ENCODE results near the gene GEMIN4. TPM values are rescaled to one million over a fixed set of nuclear protein-coding genes. Genes with fewer than 3 reads are reported as not detected.

The GEMIN4 gene
- total RNA-seq, 1 donor from 2014 or later = 35.8 TPM

GRCh38 chr17:725084-725483 is 27.0 kb downstream of the GEMIN4 start:
- Mint-ChIP-seq H3K9me3 (no peaks in the 10 kb centered on the region), H3K27me3 (ENCODE audit: low read depth) (peaks cover 11% of the 10 kb centered on the region), H3K4me3 (no peak overlapping the region), H3K27ac (no peak overlapping the region), H3K36me3 (no peaks in the 10 kb centered on the region), H3K4me1 (no peaks in the 10 kb centered on the region)
- TF ChIP-seq, protein P1, sequence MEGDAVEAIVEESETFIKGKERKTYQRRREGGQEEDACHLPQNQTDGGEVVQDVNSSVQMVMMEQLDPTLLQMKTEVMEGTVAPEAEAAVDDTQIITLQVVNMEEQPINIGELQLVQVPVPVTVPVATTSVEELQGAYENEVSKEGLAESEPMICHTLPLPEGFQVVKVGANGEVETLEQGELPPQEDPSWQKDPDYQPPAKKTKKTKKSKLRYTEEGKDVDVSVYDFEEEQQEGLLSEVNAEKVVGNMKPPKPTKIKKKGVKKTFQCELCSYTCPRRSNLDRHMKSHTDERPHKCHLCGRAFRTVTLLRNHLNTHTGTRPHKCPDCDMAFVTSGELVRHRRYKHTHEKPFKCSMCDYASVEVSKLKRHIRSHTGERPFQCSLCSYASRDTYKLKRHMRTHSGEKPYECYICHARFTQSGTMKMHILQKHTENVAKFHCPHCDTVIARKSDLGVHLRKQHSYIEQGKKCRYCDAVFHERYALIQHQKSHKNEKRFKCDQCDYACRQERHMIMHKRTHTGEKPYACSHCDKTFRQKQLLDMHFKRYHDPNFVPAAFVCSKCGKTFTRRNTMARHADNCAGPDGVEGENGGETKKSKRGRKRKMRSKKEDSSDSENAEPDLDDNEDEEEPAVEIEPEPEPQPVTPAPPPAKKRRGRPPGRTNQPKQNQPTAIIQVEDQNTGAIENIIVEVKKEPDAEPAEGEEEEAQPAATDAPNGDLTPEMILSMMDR (IDR thresholded peaks at IDR 0.05; ENCODE audit: unreplicated experiment) = no peak
- DNase-seq (ENCODE audit: low spot score in 2 of 2, unreplicated experiment in 2 of 2) = no peak

DNA sequence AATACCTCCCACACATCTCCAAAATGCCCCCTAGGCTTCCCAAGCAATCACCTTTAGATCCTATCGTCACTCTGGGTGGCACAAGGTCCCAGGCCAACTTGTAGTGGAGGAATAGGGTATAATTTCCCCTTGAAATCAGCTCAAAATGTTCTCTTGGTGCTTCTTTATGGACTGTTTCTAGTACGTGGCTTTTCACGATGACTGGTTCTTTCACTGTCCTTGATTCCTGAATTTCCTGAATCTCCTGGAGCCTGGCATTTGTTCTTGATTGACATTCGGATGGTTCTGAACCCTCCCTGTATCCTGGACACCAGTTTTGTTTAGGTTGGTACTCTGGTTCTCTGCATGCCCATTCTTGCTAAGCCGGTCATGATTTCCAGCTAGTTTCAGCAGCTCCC is 30.5 kb downstream of the GEMIN4 start:
- TF ChIP-seq, protein P1 (IDR thresholded peaks at IDR 0.05; ENCODE audit: unreplicated experiment) = no peak
- Mint-ChIP-seq H3K4me1 (no peaks in the 10 kb centered on the region), H3K9me3 (no peaks in the 10 kb centered on the region), H3K4me3 (no peak overlapping the region), H3K27me3 (ENCODE audit: low read depth) (peaks cover 6% of the 10 kb centered on the region), H3K27ac (peak overlapping the region; percentile 28), H3K36me3 (no peaks in the 10 kb centered on the region)
- no peak for DNase-seq (ENCODE audit: low spot score in 2 of 2, unreplicated experiment in 2 of 2)

DNA sequence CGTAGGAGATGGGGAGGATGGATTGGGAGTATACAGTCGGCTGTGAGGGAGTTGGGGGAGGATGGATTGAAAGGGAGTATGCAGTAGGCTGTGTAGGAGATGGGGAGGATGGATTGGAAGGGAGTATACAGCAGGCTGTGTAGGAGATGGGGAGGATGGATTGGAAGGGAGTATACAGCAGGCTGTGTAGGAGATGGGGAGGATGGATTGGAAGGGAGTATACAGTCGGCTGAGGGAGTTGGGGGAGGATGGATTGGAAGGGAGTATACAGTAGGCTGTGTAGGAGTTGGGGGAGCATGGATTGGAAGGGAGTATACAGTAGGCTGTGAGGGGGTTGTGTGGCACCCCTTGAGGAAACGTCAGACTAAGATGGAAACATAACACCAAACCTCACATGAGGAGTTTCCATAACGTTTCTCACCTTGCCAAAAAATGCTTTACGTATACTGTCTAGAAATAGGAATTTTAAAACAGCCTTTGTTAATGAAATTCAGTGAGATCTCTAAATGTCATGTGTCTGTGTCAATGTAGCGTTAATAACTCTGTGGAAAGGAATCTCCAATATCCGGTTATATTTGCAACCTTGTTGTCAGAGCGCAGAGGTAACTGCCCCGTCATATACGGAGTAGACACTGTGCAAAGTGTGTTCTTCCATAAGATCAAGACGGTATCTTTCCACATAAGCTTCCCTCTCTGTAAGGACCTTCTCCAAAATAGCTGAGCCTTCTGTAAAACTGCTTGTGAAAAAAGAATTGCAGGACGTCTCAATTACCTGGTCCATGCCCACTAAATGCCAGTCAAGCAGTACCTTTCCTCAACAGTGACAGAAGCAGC is 31.1 kb downstream of the GEMIN4 start:
- Mint-ChIP-seq H3K27me3 (ENCODE audit: low read depth) (no peaks in the 10 kb centered on the region), H3K4me1 (no peaks in the 10 kb centered on the region), H3K36me3 (no peaks in the 10 kb centered on the region), H3K4me3 (no peak overlapping the region), H3K9me3 (no peaks in the 10 kb centered on the region), H3K27ac (no peak overlapping the region)
- TF ChIP-seq, protein P1 (IDR thresholded peaks at IDR 0.05; ENCODE audit: unreplicated experiment) = no peak
- no peak for DNase-seq (ENCODE audit: low spot score in 2 of 2, unreplicated experiment in 2 of 2)

GRCh38 chr17:718075-718474 is 34.0 kb downstream of the GEMIN4 start:
- no peak for DNase-seq (ENCODE audit: low spot score in 2 of 2, unreplicated experiment in 2 of 2)
- Mint-ChIP-seq H3K9me3 (no peaks in the 10 kb centered on the region), H3K36me3 (no peaks in the 10 kb centered on the region), H3K27ac (no peak overlapping the region), H3K27me3 (ENCODE audit: low read depth) (no peaks in the 10 kb centered on the region), H3K4me3 (no peak overlapping the region), H3K4me1 (peaks cover 8% of the 10 kb centered on the region)
- TF ChIP-seq, protein P1 (IDR thresholded peaks at IDR 0.05; ENCODE audit: unreplicated experiment) = no peak

DNA sequence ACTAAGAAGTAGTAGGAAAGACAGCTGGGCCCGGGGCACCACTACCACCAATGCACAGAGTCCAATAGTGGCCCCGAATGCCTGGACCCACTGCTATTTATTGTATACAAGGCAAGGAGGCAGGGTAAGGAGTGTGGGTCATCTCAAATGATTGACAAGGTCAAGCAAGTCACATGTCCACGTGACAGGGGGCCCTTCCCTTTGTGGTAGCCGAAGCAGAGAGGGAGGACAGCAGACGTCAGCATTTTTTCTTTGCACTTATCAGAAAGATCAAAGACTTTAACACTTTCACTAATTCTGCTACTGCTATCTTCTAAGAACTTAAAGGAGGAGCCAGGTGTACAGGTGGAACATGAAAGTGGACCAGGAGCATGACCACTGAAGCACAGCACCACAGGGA is 43.9 kb downstream of the GEMIN4 start:
- Mint-ChIP-seq H3K27ac (no peak overlapping the region), H3K36me3 (peaks cover 15% of the 10 kb centered on the region), H3K4me1 (peaks cover 1% of the 10 kb centered on the region), H3K4me3 (no peak overlapping the region), H3K27me3 (ENCODE audit: low read depth) (no peaks in the 10 kb centered on the region), H3K9me3 (no peaks in the 10 kb centered on the region)
- TF ChIP-seq, protein P1 (IDR thresholded peaks at IDR 0.05; ENCODE audit: unreplicated experiment) = no peak
- no peak for DNase-seq (ENCODE audit: low spot score in 2 of 2, unreplicated experiment in 2 of 2)
